ENCODE measurements around the gene MCM7. TPM values are rescaled to one million over a fixed set of nuclear protein-coding genes. Genes with fewer than 3 reads are reported as not detected.

MCM7 gene
- total and polyA plus RNA-seq, 2 of the 13 experiments (the other 11 are each of a cell fraction or from before 2014, with no cell fraction given): 84.5 to 214 TPM

DNA sequence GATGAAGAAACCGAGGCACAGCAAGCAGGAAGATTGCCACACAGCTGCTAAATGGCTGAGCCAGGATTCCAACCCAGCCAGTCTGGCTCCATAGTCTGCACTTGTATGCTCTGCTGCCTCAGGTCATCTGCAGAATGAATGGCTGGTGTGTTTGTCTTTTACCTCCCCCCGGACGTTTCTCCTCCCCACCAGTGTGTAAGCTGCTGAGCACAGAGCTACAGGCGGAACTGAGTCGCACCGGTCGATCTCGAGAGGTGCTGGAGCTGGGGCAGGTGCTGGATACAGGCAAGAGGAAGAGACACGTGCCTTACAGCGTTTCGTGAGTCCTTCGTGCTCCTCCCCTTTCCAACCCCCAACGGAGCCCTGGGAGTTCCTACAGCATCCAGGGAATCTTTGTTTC is 20.9 kb upstream of the MCM7 start (continued):
- TF ChIP-seq, protein P1, sequence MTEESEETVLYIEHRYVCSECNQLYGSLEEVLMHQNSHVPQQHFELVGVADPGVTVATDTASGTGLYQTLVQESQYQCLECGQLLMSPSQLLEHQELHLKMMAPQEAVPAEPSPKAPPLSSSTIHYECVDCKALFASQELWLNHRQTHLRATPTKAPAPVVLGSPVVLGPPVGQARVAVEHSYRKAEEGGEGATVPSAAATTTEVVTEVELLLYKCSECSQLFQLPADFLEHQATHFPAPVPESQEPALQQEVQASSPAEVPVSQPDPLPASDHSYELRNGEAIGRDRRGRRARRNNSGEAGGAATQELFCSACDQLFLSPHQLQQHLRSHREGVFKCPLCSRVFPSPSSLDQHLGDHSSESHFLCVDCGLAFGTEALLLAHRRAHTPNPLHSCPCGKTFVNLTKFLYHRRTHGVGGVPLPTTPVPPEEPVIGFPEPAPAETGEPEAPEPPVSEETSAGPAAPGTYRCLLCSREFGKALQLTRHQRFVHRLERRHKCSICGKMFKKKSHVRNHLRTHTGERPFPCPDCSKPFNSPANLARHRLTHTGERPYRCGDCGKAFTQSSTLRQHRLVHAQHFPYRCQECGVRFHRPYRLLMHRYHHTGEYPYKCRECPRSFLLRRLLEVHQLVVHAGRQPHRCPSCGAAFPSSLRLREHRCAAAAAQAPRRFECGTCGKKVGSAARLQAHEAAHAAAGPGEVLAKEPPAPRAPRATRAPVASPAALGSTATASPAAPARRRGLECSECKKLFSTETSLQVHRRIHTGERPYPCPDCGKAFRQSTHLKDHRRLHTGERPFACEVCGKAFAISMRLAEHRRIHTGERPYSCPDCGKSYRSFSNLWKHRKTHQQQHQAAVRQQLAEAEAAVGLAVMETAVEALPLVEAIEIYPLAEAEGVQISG (CRISPR knock-in tag; IDR thresholded peaks at IDR 0.05): peak; percentile 79
- no peak for TF ChIP-seq POLR2AphosphoS5 (IDR thresholded peaks at IDR 0.05; ENCODE audit: low read depth, low read length)
- TF ChIP-seq MED13 (CRISPR knock-in tag; IDR thresholded peaks at IDR 0.05): no peak
- TF ChIP-seq FOXM1 (CRISPR knock-in tag; IDR thresholded peaks at IDR 0.05): no peak
- TF ChIP-seq ZZZ3 (CRISPR knock-in tag; IDR thresholded peaks at IDR 0.05; ENCODE audit: borderline replicate concordance): no peak
- TF ChIP-seq POGZ (CRISPR knock-in tag; IDR thresholded peaks at IDR 0.05): no peak
- peak; percentile 47; the same call in 1 of the 2 replicates for TF ChIP-seq ZFP91 (CRISPR knock-in tag; IDR thresholded peaks at IDR 0.05; ENCODE audit: borderline replicate concordance)
- peak; percentile 62; the same call in 1 of the 2 replicates for TF ChIP-seq ZSCAN31 (CRISPR knock-in tag; IDR thresholded peaks at IDR 0.05; ENCODE audit: low read depth)
- TF ChIP-seq SCMH1 (CRISPR knock-in tag; IDR thresholded peaks at IDR 0.05; ENCODE audit: borderline replicate concordance): no peak
- no peak for TF ChIP-seq TAF15 (IDR thresholded peaks at IDR 0.05; ENCODE audit: low read depth, low read length, poor library complexity, severe bottlenecking)
- peak; percentile 50; the same call in 1 of the 2 replicates for TF ChIP-seq ELF1 (CRISPR knock-in tag; IDR thresholded peaks at IDR 0.05)
- TF ChIP-seq GATA4 (IDR thresholded peaks at IDR 0.05; ENCODE audit: borderline replicate concordance, low read depth): no peak
- peak; percentile 10; the same call in 1 of the 2 replicates for TF ChIP-seq FOXK2 (IDR thresholded peaks at IDR 0.05)
- TF ChIP-seq EP300 (IDR thresholded peaks at IDR 0.05; ENCODE audit: low read depth in 2 of 2, low read length in 2 of 2): peak in 1 of 2 experiments; percentile 71; a peak in 1 of 4 replicates
- TF ChIP-seq EP300 (CRISPR knock-in tag; IDR thresholded peaks at IDR 0.05; ENCODE audit: borderline replicate concordance): peak; percentile 31; the same call in 1 of the 2 replicates
- TF ChIP-seq ZNF614 (CRISPR knock-in tag; IDR thresholded peaks at IDR 0.05; ENCODE audit: borderline replicate concordance): peak; percentile 76; the same call in 1 of the 2 replicates
- TF ChIP-seq ZFP37 (CRISPR knock-in tag; IDR thresholded peaks at IDR 0.05; ENCODE audit: borderline replicate concordance): no peak
- TF ChIP-seq ZNF234 (CRISPR knock-in tag; conservative IDR thresholded peaks at IDR 0.05): no peak
- no peak for TF ChIP-seq ZKSCAN8 (CRISPR knock-in tag; IDR thresholded peaks at IDR 0.05; ENCODE audit: borderline replicate concordance)
- peak; percentile 62 for TF ChIP-seq SOX5 (CRISPR knock-in tag; IDR thresholded peaks at IDR 0.05; ENCODE audit: borderline replicate concordance)
- TF ChIP-seq PHB2 (IDR thresholded peaks at IDR 0.05; ENCODE audit: partially characterized antibody): no peak
- no peak for TF ChIP-seq PAWR (CRISPR knock-in tag; IDR thresholded peaks at IDR 0.05; ENCODE audit: borderline replicate concordance)
- TF ChIP-seq, protein P2, sequence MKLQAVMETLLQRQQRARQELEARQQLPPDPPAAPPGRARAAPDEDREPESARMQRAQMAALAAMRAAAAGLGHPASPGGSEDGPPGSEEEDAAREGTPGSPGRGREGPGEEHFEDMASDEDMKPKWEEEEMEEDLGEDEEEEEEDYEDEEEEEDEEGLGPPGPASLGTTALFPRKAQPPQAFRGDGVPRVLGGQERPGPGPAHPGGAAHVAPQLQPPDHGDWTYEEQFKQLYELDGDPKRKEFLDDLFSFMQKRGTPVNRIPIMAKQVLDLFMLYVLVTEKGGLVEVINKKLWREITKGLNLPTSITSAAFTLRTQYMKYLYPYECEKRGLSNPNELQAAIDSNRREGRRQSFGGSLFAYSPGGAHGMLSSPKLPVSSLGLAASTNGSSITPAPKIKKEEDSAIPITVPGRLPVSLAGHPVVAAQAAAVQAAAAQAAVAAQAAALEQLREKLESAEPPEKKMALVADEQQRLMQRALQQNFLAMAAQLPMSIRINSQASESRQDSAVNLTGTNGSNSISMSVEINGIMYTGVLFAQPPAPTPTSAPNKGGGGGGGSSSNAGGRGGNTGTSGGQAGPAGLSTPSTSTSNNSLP (IDR thresholded peaks at IDR 0.05; ENCODE audit: low read depth, low read length): no peak
- TF ChIP-seq SRSF1 (optimal IDR thresholded peaks at IDR 0.05; ENCODE audit: low read depth, low read length): no peak
- TF ChIP-seq HNRNPUL1 (IDR thresholded peaks at IDR 0.05; ENCODE audit: low read depth, low read length): no peak
- TF ChIP-seq SNAPC5 (CRISPR knock-in tag; IDR thresholded peaks at IDR 0.05; ENCODE audit: borderline replicate concordance): no peak

Measured in HepG2 (cell line).